Measurements from ENCODE around the gene TFIP11.

GRCh38 chr22:26546282-26546681 lies 34.0 kb upstream of the TFIP11 start:
- no peak for TF ChIP-seq CTCF (IDR thresholded peaks at IDR 0.05; ENCODE audit: low read length)
- TF ChIP-seq EZH2 (IDR thresholded peaks at IDR 0.05; ENCODE audit: borderline replicate concordance, low read length) = no peak
